ENCODE results near the gene WDR64. TPM values are rescaled to one million over a fixed set of nuclear protein-coding genes. Genes with fewer than 3 reads are reported as not detected.

WDR64 gene
- total and polyA plus RNA-seq, 2 experiments from 2014 or later: 0.07 TPM; not detected in 1

GRCh38 chr1:241624935-241625334, 27.1 kb upstream of the WDR64 start:
- no peak overlapping the region for H3K27ac ChIP-seq
- no peaks in the 10 kb centered on the region for H3K79me2 ChIP-seq
- no peaks in the 10 kb centered on the region for H4K20me1 ChIP-seq (ENCODE audit: insufficient read depth, poor library complexity, severe bottlenecking)
- H3K9me3 ChIP-seq (ENCODE audit: low read depth): no peaks in the 10 kb centered on the region
- H3K36me3 ChIP-seq (replicated peaks; ENCODE audit: insufficient read depth, low read depth): no peaks in the 10 kb centered on the region
- H3K9me2 ChIP-seq (replicated peaks; ENCODE audit: insufficient read depth): no peaks in the 10 kb centered on the region
- no peak overlapping the region for H2AFZ ChIP-seq
- DNase-seq (ENCODE audit: low spot score): no peak
- H3K4me2 ChIP-seq: no peak overlapping the region
- no peaks in the 10 kb centered on the region for H3K27me3 ChIP-seq
- 90% methylated on average over 2 of the region's 2 CpGs for WGBS (ENCODE audit: low lambda C conversion rate, missing lambda C conversion rate)
- TF ChIP-seq EZH2phosphoT487 (IDR thresholded peaks at IDR 0.05; ENCODE audit: low read depth, severe bottlenecking, unreplicated experiment): no peak
- H3K4me3 ChIP-seq: no peak overlapping the region
- H3K4me1 ChIP-seq (ENCODE audit: insufficient read depth): no peaks in the 10 kb centered on the region

GRCh38 chr1:241627453-241628259, 24.4 kb upstream of the WDR64 start:
- H4K20me1 ChIP-seq (ENCODE audit: insufficient read depth, poor library complexity, severe bottlenecking): no peaks in the 10 kb centered on the region
- no peak overlapping the region for H2AFZ ChIP-seq
- no peak overlapping the region for H3K4me2 ChIP-seq
- DNase-seq (ENCODE audit: low spot score): peak; percentile 67
- TF ChIP-seq EZH2 (IDR thresholded peaks at IDR 0.05; ENCODE audit: borderline replicate concordance): no peak
- peak; percentile 62 for TF ChIP-seq CTCF (IDR thresholded peaks at IDR 0.05; ENCODE audit: poor library complexity)
- TF ChIP-seq EZH2phosphoT487 (IDR thresholded peaks at IDR 0.05; ENCODE audit: low read depth, severe bottlenecking, unreplicated experiment): no peak
- H3K79me2 ChIP-seq: no peaks in the 10 kb centered on the region
- no peaks in the 10 kb centered on the region for H3K36me3 ChIP-seq (replicated peaks; ENCODE audit: insufficient read depth, low read depth)
- no peak overlapping the region for H3K27ac ChIP-seq
- WGBS (ENCODE audit: low lambda C conversion rate, missing lambda C conversion rate): 84% methylated on average over 9 of the region's 9 CpGs
- H3K27me3 ChIP-seq: no peaks in the 10 kb centered on the region
- no peaks in the 10 kb centered on the region for H3K4me1 ChIP-seq (ENCODE audit: insufficient read depth)
- H3K9me3 ChIP-seq (ENCODE audit: low read depth): no peaks in the 10 kb centered on the region
- H3K9me2 ChIP-seq (replicated peaks; ENCODE audit: insufficient read depth): no peaks in the 10 kb centered on the region
- no peak overlapping the region for H3K4me3 ChIP-seq

- DNase-seq (ENCODE audit: low spot score): no peak
- peaks cover 2% of the 10 kb centered on the region for H3K79me2 ChIP-seq
- H3K9me2 ChIP-seq (replicated peaks; ENCODE audit: insufficient read depth): no peaks in the 10 kb centered on the region
- H3K9me3 ChIP-seq (ENCODE audit: low read depth): no peaks in the 10 kb centered on the region
- no peak overlapping the region for H2AFZ ChIP-seq
- H3K4me3 ChIP-seq: no peak overlapping the region
- no peak overlapping the region for H3K27ac ChIP-seq
- H3K4me2 ChIP-seq: no peak overlapping the region
- H3K36me3 ChIP-seq (replicated peaks; ENCODE audit: insufficient read depth, low read depth): no peaks in the 10 kb centered on the region
- H3K27me3 ChIP-seq: no peaks in the 10 kb centered on the region
- H4K20me1 ChIP-seq (ENCODE audit: insufficient read depth, poor library complexity, severe bottlenecking): no peaks in the 10 kb centered on the region
- no peak for TF ChIP-seq EZH2phosphoT487 (IDR thresholded peaks at IDR 0.05; ENCODE audit: low read depth, severe bottlenecking, unreplicated experiment)
- TF ChIP-seq EZH2 (IDR thresholded peaks at IDR 0.05; ENCODE audit: borderline replicate concordance): no peak
- TF ChIP-seq CTCF (IDR thresholded peaks at IDR 0.05; ENCODE audit: poor library complexity): no peak
- H3K4me1 ChIP-seq (ENCODE audit: insufficient read depth): no peaks in the 10 kb centered on the region
Measured at GRCh38 chr1:241630005-241630404, 22.1 kb upstream of the WDR64 start.

GRCh38 chr1:241630476-241630875, 21.6 kb upstream of the WDR64 start:
- Histone ChIP-seq H3K27ac (no peak overlapping the region), H3K79me2 (peaks cover 6% of the 10 kb centered on the region), H3K4me3 (no peak overlapping the region), H2AFZ (no peak overlapping the region), H3K27me3 (no peaks in the 10 kb centered on the region), H3K36me3 (replicated peaks; ENCODE audit: insufficient read depth, low read depth) (no peaks in the 10 kb centered on the region), H3K4me2 (no peak overlapping the region), H3K9me3 (ENCODE audit: low read depth) (no peaks in the 10 kb centered on the region), H3K4me1 (ENCODE audit: insufficient read depth) (no peaks in the 10 kb centered on the region), H4K20me1 (ENCODE audit: insufficient read depth, poor library complexity, severe bottlenecking) (no peaks in the 10 kb centered on the region), H3K9me2 (replicated peaks; ENCODE audit: insufficient read depth) (no peaks in the 10 kb centered on the region)
- WGBS (ENCODE audit: low lambda C conversion rate, missing lambda C conversion rate): 65% methylated on average over 1 of the region's 1 CpG
- TF ChIP-seq EZH2 (IDR thresholded peaks at IDR 0.05; ENCODE audit: borderline replicate concordance) (no peak), CTCF (IDR thresholded peaks at IDR 0.05; ENCODE audit: poor library complexity) (no peak), EZH2phosphoT487 (IDR thresholded peaks at IDR 0.05; ENCODE audit: low read depth, severe bottlenecking, unreplicated experiment) (no peak)
- DNase-seq (ENCODE audit: low spot score): no peak

Data from hepatocyte (in vitro differentiated cells).